Cardiac fibroblast (primary cell): Measurements from ENCODE around the gene RRAGD.

Experiments used
- DNase-seq, 2 donors: peaks; one replicate each; pipeline versions ENCODE4 v3.0.0 to v3.0.0-alpha.2; 2010; ENCODE audit warnings: low read depth in 2 of 2
- H3K4me3 ChIP-seq, 2 donors: replicated peaks in 1 of 2; 1 replicate in 1 of 2; 2 replicates in 1 of 2; pipeline ENCODE4 v1.5.1; 2011; ENCODE audit warnings: low read depth in 2 of 2, low read length in 2 of 2, mild to moderate bottlenecking in 2 of 2, moderate library complexity in 1 of 2
- CTCF ChIP-seq: IDR thresholded peaks from one replicate; pipeline ENCODE4 v1.5.1; 2011; ENCODE audit warnings: low read depth, mild to moderate bottlenecking, low read length, inconsistent platforms

RRAGD gene

GRCh38 chr6:89315249-89315885 is 96.7 kb downstream of the RRAGD start, which contains the start of gene GABRR2:
GABRR2 (minus strand) TSS chr6:89315299; CDS start chr6:89315165, 134 bp downstream.
- no peak within 1 kb of the TSS for H3K4me3 ChIP-seq
- TF ChIP-seq CTCF, result no peak

GRCh38 chr6:89314692-89315091 is 97.4 kb downstream of the RRAGD start:
- DNase-seq, result no peak
- TF ChIP-seq CTCF, result no peak
- H3K4me3 ChIP-seq, result no peak overlapping the region

More at GRCh38 chr6:89315249-89315885, 96.7 kb downstream of the RRAGD start, which contains the start of gene GABRR2:
- no peak for DNase-seq
